T-helper 2 cell treated with Interferon-gamma antibody and Interleukin-4, amounts not matched to agents 100 ng/mL and 5 ng/mL, for 36 hours (primary cell): Measurements from ENCODE around the gene AKT3. TPM values are rescaled to one million over a fixed set of nuclear protein-coding genes. Genes with fewer than 3 reads are reported as not detected.

Source experiments
- intact Hi-C: fragments of 100-400 bp; cut with micrococcal nuclease; formaldehyde crosslinking; loops from one replicate; pipeline ENCODE4 v1.15.1; 2023
- total RNA-seq: library from RNA; stranded (reverse); gene quantifications from 2 replicates; pipeline ENCODE4 v1.2.3, GENCODE V29; 2022

The AKT3 gene
- total RNA-seq, 1 donor from 2014 or later = 23.2 TPM

GRCh38 chr1:243525085-243525487, 325.0 kb downstream of the AKT3 start:
- intact Hi-C loops = no loop called here

DNA sequence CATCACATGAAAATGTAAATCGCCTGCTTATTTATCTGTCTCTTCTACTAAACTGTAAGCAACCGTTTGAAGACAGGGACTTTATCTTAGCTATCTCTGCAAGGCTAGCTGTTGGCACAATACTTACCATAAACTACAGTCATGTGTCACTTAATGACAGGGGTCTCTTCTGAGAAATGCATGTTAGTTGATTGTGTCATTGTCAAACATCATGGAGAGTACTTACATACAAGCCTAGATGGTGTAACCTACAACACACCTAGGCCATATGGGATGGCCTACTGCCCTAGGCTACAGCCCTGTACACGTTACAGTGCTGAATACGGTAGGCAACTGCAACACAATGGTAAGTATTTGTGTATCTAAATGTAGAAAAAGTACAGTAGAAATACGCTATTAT, 326.3 kb downstream of the AKT3 start:
- intact Hi-C loops = no loop called here

DNA sequence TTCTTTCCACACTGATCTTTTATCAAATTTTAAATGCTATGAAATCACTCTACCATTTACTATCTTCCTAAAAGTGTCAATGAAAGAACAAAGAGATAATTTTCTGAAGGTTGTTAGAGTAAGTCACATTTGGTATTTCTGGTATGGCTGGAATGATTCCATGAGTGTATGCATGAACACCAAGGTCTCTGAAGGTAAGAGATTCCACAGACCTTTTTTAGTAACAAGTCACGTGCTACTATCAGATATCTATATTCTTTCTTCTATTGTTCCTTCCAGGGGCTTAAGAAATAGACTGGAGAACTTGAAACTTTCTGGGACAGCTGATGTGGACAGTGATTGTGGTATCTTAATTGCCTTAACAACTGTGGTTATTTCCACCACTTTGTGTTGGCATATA, 329.2 kb downstream of the AKT3 start:
- intact Hi-C loops = no loop called here

GRCh38 chr1:243514927-243515326, 335.1 kb downstream of the AKT3 start:
- intact Hi-C loops = no loop called here

DNA sequence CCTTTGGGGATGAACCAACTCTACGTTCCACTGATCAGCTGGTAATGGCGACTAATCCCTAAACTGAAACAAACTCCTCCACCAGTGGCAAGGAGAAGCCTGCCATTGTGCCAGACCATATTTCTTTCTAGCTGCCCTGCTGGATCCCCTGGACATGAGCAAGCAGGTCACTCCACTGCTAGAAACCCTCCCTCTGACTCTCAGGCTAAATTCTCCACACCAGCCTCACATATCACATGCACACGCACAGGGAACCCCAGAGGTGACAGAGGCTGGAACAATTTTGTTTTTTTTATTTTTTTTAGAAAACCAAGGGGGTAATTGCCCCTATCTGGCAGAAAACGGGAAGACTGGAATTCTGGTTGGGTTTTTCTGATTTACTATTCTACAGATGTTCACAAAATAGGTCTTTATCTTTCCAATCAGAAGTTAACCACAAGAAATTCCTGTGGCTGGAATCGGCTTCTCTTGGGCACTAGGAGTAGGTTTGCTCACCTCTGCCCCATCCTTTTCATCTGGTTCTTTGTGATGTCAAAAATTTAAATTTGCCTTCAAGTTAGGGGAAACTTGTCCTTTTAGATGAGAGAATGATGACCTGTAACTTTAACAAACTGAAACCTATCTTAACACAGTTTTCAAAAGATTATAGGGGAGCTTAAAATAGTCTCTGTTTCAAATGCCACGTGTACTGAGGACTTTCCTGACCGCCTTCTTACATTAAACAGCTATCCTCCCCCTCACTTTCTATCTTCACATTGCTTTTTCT, 336.1 kb downstream of the AKT3 start:
- intact Hi-C loops = no loop called here

DNA sequence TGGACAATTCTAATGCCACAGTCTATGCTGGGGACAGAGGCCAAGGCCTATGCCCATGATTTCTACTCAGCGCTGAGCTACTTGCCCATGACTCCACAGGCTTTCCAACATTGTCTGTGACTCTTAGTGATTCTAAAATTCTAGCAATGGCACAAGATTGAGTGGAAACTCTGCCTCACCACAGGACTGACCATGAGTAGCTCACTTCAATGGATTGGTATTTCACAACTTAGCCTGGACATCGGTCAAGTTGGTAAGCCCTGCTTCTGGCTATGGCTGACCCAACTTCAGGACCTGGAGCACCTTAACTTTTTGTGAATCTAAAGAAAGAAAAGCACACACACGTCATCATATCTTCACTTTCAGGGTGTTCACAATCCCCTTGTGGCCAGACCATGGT, 339.1 kb downstream of the AKT3 start:
- intact Hi-C loops = no loop called here

- intact Hi-C loops = no loop called here
These were observed 341.1 kb downstream of the AKT3 start for GRCh38 chr1:243508943-243509342.

- intact Hi-C loops = no loop called here
These were observed 341.7 kb downstream of the AKT3 start for GRCh38 chr1:243508303-243508713.

DNA sequence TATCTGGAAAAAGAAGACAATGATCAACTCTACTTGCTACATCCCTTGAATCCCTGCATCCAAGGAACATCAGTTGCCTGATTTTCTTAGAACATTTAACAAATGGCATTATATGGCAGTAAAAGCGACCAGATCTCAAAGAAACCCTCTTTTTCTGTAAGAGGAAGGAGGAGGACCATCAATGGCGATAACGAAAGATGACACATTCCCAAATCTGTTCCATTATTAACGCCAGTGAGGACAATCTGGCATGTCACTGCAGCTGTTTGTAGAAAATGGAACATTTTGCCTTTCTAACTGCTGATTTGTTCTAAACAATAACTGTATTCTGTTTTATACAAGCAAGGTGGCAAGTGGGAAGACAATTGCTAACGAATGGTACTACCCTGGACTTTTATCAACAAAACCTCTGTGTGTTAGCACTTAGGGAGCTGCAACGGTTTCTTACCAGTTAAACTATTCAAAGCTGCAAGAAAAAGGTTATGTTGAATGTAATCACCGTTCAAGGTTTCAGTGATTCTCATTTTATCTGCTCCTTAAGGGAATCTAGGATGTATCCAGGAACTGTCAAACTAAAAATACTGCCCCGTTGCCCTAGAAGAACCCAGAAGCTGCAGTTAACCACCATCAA, 342.3 kb downstream of the AKT3 start:
- intact Hi-C loops = no loop called here

DNA sequence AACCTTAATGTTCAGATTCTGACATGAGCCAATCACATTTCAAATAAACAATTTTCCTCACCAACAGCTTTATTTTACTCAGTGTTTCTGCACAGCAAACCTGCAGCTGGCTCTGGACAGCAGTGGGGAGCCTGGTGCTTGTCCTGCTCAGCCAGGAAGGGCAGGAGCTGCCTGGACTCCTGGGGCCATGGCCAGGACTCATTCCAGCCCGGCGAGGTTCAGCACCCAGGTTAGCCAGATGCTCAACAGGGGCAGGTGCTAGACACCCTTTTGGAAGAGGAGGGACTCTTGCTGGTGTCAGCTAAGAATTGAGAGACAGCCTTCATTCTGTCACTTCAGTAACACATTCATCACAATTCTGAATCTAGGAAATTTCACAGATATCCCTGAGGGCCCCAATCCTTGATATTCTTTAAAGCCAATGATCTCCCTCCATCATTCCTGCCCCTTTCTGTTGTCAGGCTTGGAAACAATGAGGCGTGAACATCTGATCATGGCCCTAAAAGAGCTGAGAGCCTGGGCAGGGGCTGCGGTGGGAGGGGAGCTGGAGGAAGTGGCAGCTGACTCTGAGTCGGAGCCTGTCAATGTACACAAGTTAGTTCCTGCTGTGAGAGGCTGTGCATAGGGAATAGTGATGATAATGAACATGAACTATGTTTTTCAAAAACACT, 342.9 kb downstream of the AKT3 start:
- intact Hi-C loops = no loop called here

GRCh38 chr1:243505986-243506689, 343.9 kb downstream of the AKT3 start:
- intact Hi-C loops = no loop called here

- intact Hi-C loops = loop anchor here (5.0 kb wide), 1 partner anchor 1516 kb away; no protein-coding TSS in a partner anchor
These were observed 346.9 kb downstream of the AKT3 start for GRCh38 chr1:243503155-243503554.

DNA sequence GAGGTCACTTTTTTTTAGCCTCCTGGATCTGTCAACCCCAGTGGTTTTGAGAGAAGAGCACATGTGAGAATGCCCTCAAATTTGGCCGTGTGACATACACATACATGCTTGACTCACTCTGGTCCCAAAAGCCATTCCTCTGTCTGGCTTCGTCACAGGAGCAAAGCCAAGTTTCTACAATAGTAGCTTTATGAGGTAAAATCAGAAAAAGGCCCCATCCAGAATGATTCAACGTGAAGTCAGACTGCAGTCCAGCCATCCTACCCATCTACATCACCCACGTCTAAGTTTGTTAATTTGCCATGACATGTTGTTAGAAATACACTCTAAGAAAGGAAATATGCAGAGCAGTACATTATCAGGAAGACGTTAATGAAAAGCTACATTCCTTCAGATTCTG, 349.0 kb downstream of the AKT3 start:
- intact Hi-C loops = loop anchor here (5.0 kb wide), 1 partner anchor 1514 kb away; no protein-coding TSS in a partner anchor

DNA sequence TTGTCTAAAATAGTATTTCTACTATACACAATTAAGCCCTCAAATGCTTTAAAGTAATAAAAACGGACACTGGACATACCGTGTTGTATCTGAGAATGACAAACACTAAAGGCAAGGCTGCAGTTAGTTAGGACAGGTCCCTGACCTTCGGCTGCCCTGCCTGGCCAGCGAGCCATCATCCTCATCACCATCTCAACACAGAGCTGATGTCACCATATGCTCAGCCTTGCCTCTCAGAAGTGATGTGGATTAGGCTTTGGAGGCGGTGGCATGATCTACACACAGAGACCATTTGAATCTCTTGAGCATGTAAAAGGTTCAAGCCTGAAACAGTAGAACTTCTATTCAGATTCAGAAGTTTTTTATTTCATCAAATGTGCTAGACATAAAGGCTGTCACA, 349.5 kb downstream of the AKT3 start:
- intact Hi-C loops = loop anchor here (5.0 kb wide), 1 partner anchor 1513 kb away; no protein-coding TSS in a partner anchor

- intact Hi-C loops = loop anchor here (5.0 kb wide), 1 partner anchor 1512 kb away; no protein-coding TSS in a partner anchor
These were observed 350.3 kb downstream of the AKT3 start for GRCh38 chr1:243499711-243500110.

DNA sequence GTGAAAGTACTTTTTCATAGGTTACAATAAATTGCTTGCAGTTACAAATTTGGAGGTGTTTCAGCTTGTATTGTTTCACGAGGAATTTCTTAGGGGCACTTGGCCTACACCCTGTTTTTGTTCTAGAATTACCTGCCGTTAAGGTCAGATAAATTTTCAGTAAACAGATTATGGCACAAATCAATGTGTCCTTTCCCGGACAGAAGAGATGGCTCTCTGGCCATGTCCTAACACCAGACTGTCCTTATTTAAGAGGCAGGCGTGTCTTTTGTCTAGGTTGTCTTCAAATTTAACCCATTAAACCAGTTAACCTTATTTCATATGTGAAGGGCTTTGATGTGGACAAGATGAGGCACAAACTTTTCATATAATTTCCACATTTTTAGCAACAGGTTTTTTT, 350.8 kb downstream of the AKT3 start:
- intact Hi-C loops = no loop called here

GRCh38 chr1:243497939-243498681, 351.9 kb downstream of the AKT3 start:
- intact Hi-C loops = no loop called here

- intact Hi-C loops = no loop called here
These were observed 353.2 kb downstream of the AKT3 start for GRCh38 chr1:243496806-243497205.

- intact Hi-C loops = no loop called here
These were observed 353.8 kb downstream of the AKT3 start for GRCh38 chr1:243496187-243496646.

GRCh38 chr1:243495442-243496186, 354.4 kb downstream of the AKT3 start:
- intact Hi-C loops = no loop called here
